CD4-positive, alpha-beta T cell treated with Interleukin-12 subunit alpha and Interleukin-12 subunit beta, for 1 hour (primary cell): ENCODE data around the gene TTC39B.
A peak's percentile ranks its signal among the peaks of the same experiment; 100 is the strongest.

ENCODE experiments used
- DNase-seq: peaks from one replicate; pipeline ENCODE4 v3.0.0-alpha.2; 2020

Gene TTC39B

GRCh38 chr9:15158064-15158463, 149.0 kb downstream of the TTC39B start:
- no peak for DNase-seq

GRCh38 chr9:15157381-15157780, 149.6 kb downstream of the TTC39B start:
- no peak for DNase-seq

GRCh38 chr9:15156241-15156640, 150.8 kb downstream of the TTC39B start:
- DNase-seq, result no peak

GRCh38 chr9:15155826-15156225, 151.2 kb downstream of the TTC39B start:
- DNase-seq, result no peak

GRCh38 chr9:15155323-15155722, 151.7 kb downstream of the TTC39B start:
- no peak for DNase-seq

DNA sequence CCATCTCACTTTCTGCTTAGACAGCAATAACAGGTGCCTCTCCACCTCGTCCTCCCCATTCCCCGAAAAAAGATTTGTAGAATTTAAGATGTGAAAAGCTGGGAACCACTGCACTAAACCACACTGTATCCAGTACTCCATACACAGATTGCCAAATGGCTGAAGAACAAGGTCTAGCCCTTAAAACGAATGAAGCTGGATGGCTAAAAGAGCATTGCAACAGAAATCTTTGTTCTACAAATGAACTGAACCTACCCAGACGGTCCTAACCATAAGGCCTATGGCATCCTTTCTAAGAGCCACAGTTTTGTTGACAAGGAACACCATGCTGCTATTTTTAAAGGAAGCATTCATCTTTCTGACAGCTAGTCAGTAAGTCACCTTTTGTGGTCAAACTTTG, 152.3 kb downstream of the TTC39B start:
- no peak for DNase-seq

GRCh38 chr9:15153961-15154360, 153.1 kb downstream of the TTC39B start:
- no peak for DNase-seq

- no peak for DNase-seq
These were observed 156.1 kb downstream of the TTC39B start for GRCh38 chr9:15150939-15151338.

DNA sequence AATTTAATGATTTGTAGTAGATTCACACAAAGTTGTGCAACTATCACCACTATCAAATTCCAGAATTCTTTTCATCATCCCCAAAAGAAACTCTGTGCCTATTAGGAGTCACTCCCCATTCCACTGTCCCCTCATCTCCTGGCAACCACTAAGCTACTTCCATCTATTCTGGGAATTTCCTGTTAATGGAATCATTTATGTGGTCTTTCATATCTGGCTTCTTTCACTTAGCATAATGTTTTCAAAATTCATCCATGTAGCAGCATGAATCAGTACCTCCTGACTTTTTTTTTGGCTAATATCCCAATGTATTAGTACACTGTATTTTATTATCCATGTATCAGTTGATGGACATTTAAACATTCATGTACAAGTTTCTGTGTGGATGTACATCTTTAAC, 157.6 kb downstream of the TTC39B start:
- no peak for DNase-seq

- no peak for DNase-seq
These were observed 160.7 kb downstream of the TTC39B start for GRCh38 chr9:15146268-15146700.

DNA sequence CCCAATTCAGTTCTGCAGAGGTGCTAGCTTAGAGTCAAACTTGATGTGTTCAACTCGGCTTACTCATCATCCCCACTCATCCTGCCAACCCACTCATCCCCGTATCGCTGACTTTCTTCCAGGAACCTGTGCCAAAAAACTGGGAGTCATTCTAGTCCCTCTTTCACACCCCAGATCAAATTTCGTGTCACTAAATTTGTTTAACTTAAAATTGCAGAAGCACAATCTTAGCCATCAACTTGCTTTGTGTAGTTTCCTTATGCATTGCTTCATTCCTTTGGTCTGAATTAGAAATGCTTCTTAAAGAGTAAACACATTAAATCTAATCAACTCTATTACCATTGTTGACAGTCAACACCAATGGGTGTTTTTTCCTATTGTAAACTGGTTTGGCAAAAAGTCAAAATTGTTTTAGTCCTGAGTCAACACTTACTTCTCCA, 162.4 kb downstream of the TTC39B start:
- DNase-seq, result no peak

DNA sequence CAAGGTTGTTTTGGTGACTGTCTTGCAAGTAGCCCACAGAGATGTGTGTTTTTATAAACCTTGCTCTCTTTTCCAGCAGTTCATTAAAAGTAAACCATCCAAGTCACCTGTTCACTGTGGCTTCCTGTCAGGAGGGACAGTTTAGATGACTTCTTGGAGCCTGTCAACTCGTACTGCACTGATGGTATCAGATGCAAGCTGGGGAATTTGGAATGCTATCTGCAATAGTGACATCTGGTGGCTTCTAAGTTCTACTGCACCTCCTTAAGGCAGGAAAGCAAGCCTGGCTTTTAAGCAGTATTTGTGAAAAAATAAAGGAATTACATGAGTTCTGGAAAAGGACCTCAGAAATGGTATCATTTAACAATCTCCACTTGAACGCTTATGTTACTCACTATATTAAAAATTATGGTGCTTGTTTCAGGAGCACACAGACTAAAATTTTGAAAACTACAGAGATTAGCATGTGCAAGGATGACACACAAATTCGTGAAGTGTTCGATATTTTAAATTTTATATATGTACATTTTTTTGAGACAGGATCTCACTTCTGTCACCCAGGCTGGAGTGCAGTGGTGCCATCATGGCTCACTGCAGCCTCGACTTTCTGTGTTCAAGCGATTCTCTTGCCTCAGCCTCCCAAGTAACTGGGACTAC, 164.0 kb downstream of the TTC39B start:
- DNase-seq, result peak; percentile 34

GRCh38 chr9:15140051-15140450, 167.0 kb downstream of the TTC39B start:
- DNase-seq, result no peak

DNA sequence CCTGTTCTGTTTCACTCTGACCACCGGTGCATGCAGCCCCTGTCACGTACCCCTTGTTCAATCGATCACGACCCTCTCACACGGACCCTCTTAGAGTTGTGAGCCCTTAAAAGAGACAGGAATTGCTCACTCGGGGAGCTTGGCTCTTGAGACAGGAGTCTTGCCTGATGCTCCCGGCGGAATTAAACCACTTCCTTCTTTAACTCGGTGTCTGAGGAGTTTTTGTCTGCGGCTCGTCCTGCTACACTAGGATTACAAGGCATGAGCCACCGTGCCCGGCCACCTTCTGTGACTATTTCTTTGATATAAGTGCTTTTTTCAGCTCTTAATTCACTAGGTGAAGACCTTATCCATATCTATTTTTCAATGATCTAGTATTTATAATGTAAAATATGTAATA, 167.5 kb downstream of the TTC39B start:
- DNase-seq, result no peak

- DNase-seq, result no peak
These were observed 168.7 kb downstream of the TTC39B start for GRCh38 chr9:15138357-15138686.

- no peak for DNase-seq
These were observed 169.2 kb downstream of the TTC39B start for GRCh38 chr9:15137658-15138356.

- no peak for DNase-seq
These were observed 169.9 kb downstream of the TTC39B start for GRCh38 chr9:15137089-15137488.

GRCh38 chr9:15136646-15137045, 170.4 kb downstream of the TTC39B start:
- DNase-seq, result no peak

GRCh38 chr9:15135164-15135792, 171.7 kb downstream of the TTC39B start:
- peak; percentile 51 for DNase-seq

DNA sequence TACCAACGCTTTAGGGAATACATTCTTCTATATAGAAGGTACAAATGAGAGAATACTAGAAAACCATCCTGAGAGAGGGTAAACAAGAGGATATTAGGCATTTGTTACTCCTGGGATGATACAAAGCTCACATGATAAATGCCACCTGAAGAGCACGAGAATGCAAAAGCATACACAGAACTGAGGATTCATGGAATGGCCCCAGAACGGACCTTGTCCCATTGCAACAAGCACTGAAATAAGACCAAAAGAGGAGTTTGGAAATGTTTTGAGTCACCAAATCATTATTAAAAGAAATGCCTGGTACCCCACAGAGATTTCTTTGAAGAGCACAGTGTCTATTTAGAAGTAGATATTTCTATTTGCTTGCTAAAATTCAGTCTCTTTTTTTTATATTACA, 173.5 kb downstream of the TTC39B start:
- DNase-seq, result no peak

DNA sequence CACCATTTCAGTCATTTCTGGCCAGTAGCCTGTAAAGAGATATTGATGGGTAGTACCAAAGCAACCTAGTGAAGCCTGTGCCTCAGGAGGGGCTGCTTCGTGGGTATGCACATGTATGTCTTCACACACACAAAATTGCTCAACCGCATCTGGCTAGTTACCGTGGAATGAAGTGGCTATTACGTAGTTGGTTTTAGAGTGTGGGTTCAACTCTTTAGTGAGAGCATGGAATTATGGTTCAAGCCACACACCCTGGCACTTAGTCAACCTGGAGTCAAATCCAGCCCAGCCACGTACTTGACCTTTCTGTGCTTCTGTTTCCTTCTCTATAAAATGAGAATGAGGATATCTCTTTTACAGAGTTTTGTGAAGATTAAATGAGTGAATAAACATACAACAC, 174.9 kb downstream of the TTC39B start:
- no peak for DNase-seq

GRCh38 chr9:15131094-15131493, 175.9 kb downstream of the TTC39B start:
- DNase-seq, result no peak

- DNase-seq, result no peak
These were observed 179.2 kb downstream of the TTC39B start for GRCh38 chr9:15127831-15128230.

DNA sequence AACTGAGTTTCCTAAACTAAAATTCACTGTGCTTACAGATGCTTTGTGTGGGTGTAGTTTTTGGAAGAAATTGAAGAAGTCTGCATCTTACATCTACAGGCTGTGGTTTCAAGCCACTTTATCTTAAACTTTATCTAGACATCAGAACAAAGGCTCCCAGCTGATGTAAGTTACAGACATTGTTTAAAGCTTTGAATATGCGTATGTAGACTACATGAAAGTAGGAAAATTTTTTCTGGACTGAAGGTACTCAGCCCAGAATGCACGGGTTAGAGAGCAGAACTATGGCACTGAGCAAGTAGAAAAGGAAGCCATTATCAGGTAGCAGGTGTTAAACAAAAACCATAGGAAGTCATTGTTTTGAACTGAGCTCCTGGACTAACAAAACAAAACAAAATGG, 185.4 kb downstream of the TTC39B start:
- DNase-seq, result peak; percentile 10
